GM12865 (cell line): ENCODE measurements around the gene NTRK2.

ENCODE experiments used
- DNase-seq: peaks from one replicate; pipeline ENCODE4 v3.0.0; 2010; ENCODE audit warnings: low read depth
- H3K4me3 ChIP-seq: 2 replicates; pipeline ENCODE4 v1.5.1; 2011; ENCODE audit warnings: mild to moderate bottlenecking, low read depth, low read length, control low read depth
- CTCF ChIP-seq: IDR thresholded peaks from 2 replicates; pipeline ENCODE4 v1.5.1; 2011; ENCODE audit warnings: low read length, control low read depth, low read depth, inconsistent platforms; ENCODE audit not compliant: insufficient read depth; ENCODE audit errors: missing control alignments

NTRK2 gene

DNA sequence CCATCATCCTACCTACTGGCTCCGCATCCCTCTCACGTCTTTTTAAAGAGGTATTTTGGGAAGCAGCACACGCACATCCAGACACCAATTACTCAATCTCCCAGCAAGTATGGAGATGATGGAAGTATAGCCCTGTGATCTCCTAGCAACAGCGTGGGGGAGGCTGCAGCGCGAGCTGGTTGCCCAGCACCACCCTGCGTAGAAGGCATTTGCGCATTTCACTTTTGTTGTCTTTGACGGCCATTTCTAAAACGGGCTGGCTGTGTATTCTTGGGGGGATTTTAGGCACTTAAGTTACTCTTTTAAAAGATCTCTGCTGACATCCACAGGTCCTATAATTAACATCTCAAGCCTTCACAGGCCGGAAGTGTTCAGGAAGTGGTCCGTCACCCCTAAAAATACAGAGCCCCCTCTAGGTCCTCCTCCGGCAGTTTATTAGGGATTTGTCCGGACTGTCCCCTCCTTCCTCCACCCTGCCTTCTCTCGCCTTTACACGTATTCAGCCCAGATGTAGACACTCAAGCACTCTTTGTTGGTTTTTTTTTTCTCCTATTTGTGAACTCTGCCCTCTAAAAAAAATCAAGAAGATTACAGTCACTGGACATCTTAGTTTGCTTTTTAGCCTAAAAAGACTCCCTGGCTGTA is 371.4 kb downstream of the NTRK2 start:
- DNase-seq: peak; percentile 3
- no peak overlapping the region for H3K4me3 ChIP-seq
- no peak for TF ChIP-seq CTCF

DNA sequence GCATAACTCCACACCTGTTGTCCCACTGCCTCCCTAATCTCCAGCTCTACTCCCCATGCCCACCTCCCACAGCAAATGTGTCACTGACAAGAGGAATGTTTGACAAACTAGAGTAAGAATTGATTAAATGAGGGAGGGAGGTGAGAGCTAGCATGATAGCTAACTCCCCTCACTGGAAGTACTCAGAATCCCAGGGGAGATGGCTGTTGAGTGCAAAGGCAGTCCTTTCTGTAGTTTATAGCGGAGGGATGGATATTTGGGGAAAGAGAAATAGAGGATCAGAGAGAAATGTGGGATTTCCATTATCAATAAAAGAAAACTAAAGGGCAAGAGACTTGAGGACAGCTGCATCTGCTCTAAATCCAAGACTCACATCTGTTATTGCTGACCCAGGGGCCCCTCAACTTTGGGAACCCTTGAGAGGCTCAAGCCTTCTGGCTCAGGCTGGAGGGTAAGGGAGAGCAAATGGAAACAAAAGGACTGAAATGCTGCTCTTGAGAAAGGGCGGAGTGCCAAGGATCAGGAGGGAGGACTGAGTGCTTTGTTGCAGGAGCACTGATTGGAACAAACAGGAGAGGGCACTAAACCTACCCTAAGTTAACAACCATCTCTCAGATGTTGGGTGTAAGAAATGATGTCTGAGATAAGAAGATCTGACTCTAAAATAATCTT is 372.1 kb downstream of the NTRK2 start:
- no peak for DNase-seq
- TF ChIP-seq CTCF: no peak
- no peak overlapping the region for H3K4me3 ChIP-seq

GRCh38 chr9:85042981-85043647 is 373.6 kb downstream of the NTRK2 start:
- H3K4me3 ChIP-seq: no peak overlapping the region
- DNase-seq: no peak
- TF ChIP-seq CTCF: no peak

DNA sequence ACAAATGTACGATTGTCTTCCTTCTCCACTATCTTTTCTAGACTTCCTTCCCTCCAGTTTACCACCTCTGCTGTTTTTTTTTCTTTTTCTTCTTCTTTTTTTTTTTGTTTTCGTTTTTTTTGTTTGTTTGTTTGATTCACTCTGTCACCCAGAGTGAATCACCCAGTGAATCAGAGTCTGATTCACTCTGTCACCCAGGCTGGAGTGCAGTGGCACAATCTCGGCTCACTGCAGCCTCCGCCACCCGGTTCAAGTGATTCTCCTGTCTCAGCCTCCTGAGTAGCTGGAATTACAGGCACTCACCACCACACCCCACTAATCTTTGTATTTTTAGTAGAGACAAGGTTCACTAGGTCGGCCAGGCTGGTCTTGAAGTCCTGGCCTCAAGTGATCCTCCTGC is 375.7 kb downstream of the NTRK2 start:
- DNase-seq: no peak
- TF ChIP-seq CTCF: no peak
- H3K4me3 ChIP-seq: no peak overlapping the region

GRCh38 chr9:85046475-85046874 is 376.9 kb downstream of the NTRK2 start:
- no peak for DNase-seq
- H3K4me3 ChIP-seq: no peak overlapping the region
- no peak for TF ChIP-seq CTCF

DNA sequence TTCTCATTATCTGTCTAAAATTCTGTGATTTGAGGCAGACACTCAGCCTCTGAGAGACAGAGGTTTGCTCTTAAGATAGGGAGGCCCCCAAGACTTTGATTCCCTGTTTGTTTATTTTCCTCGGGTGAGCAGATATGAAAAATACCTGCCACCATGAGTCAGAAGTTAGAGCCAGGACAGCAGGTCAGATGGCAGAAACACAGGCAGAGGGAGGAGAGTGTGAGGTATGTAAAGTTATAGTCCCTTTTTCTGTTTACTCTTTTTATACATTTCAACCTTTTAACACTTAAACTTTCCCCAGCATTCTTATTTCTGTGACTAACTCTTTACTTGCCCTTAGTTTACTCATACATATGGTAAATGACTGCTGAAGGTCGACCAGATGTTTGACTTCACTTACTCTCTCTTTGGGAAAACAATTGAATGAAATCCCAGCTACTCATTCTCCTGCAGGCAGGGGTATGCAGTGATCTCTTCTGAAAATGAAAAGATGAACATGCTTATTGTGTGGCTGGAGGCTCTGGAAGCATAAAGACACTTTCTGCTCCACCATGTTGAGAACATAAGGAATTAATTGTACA is 383.8 kb downstream of the NTRK2 start:
- DNase-seq: no peak
- no peak for TF ChIP-seq CTCF
- no peak overlapping the region for H3K4me3 ChIP-seq
